NAMALWA (cell line): ENCODE measurements around the gene MARK3.
"Not testable (repeated sequence)": the region's sequence is repeated elsewhere in the genome, so short reads cannot be mapped to it uniquely, and the experiment has no call there.

Experiments
- DNase-seq: peaks from one replicate; pipeline ENCODE4 v3.0.0-alpha.2; 2015; ENCODE audit warnings: low spot score

Gene MARK3

GRCh38 chr14:103514596-103515421, 129.6 kb downstream of the MARK3 start:
- DNase-seq: no peak

DNA sequence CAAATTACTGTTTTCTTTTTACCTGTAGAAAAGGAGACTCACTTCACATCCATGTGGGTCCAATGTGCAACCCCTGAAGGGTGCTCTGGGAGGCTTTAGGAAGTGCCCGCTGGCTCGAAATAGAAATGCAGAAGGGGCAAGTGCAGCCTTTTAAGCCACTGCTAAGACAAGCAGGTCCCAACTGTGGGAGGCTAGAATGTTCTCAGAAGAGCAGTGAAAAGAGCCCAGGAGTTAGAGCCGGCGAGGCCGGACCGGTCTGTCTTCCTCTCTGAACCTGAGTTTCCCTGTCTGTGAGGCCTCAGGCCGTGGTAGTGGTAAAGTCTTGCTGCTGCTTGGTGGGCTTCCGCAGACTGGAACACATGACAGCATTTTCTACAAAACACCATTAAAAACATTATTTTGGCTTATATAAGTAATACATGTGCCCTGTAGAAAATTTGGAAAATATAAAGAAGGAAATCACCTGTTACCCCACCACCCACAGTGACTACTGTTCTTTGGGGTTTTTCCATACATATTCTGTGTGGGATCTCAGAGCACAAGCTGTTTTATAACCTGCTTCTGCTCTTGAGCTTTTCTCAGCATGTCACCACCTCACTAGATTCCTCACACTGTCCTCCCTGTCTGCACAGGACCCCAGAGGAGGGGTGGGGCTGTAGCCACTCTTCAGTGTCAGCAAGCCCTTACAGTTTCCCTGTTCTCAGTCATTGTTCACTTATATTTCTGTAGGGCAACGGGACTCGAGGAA, 131.4 kb downstream of the MARK3 start:
- DNase-seq: no peak

DNA sequence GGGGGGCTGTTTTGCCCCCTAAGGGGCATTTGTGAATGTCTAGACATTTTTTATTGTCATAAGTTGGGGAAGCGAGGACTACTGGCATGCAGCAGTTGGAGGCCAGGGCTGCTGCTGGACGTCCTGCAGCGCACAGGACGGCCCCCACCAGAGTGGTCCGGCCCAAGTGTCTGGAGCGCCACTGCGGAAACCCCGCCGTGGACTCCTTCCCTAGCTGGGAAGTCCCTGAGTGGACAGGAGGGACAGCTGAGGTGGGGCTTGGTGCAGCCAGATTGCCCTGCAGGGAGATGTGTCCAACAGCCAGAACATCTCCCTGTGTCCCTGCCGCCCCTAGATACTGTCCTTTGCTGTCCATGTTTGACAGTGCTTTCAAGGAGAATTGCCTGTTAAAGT, 132.0 kb downstream of the MARK3 start:
- no peak for DNase-seq

GRCh38 chr14:103517721-103518421, 132.7 kb downstream of the MARK3 start:
- DNase-seq: no peak

- peak; percentile 58 for DNase-seq
These were observed 133.3 kb downstream of the MARK3 start for GRCh38 chr14:103518422-103519042.

GRCh38 chr14:103519043-103519836, 134.0 kb downstream of the MARK3 start:
- DNase-seq: no peak

GRCh38 chr14:103519837-103520212, 134.6 kb downstream of the MARK3 start:
- no peak for DNase-seq

- no peak for DNase-seq
These were observed 135.0 kb downstream of the MARK3 start for GRCh38 chr14:103520269-103520656.

GRCh38 chr14:103520657-103521437, 135.6 kb downstream of the MARK3 start:
- DNase-seq: peak; percentile 62

DNA sequence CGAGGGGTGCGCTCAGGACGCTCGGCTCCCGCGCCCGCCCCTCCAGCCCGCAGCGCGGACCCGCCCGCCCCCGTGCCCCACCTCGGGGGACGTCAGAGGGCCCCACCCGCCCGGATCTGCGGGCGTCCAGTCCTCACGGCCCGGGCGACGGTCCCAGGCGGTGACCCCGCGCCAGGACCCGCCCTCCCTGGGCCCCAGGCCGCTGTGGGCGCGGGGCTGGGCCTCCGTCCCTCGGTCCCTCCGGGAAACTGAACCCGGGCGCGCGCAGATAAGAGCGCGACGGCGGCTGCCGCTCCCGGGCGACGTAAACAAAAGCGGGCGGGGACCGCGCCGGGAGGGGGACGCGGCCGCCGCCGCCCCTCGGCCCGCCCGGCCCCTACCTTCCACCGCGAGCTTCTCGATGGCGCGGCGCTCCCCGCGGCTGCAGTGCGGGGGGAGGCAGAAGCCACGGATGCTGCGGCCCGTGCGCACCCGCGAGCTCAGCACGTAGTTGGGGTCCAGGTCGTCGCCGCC, 136.3 kb downstream of the MARK3 start:
- no peak for DNase-seq

DNA sequence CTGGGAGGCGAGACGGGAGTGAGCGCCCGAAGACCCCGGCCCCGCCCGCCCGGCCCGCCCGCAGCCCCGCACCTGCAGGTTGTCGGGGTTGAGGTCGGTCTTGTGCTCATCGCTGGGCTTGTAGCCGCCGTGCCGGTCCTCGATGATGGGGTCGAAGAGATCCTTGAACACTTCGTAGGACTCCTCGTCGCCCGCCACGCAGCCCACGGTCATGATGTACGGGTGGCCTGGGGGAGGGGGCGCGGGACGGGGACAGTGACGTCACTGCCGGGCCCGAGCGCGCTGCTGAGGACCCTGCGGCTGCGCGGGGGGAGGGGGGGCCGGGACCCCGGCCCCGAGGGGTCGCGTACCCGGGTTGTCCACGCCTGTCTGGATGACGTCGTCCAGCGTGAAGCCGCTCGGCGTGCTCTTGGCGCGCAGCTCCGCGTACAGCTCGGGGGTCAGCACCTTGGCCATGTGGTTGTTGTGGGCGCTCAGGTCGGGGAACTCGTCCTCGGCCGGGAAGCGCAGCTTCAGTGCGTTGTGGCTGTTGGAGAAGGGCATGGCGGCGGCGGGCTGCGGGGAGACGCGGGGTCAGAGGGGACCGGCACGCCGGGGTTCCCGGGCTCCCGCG, 136.8 kb downstream of the MARK3 start:
- DNase-seq: no peak

GRCh38 chr14:103522649-103523574, 137.7 kb downstream of the MARK3 start, which contains the start of gene CKB:
TSS of gene CKB (minus strand) at chr14:103522830. CDS start at chr14:103522493, 337 bp downstream.
- no peak for DNase-seq

GRCh38 chr14:103523575-103523954, 138.3 kb downstream of the MARK3 start:
- no peak for DNase-seq

- no peak for DNase-seq
These were observed 139.1 kb downstream of the MARK3 start for GRCh38 chr14:103524002-103524935.

DNA sequence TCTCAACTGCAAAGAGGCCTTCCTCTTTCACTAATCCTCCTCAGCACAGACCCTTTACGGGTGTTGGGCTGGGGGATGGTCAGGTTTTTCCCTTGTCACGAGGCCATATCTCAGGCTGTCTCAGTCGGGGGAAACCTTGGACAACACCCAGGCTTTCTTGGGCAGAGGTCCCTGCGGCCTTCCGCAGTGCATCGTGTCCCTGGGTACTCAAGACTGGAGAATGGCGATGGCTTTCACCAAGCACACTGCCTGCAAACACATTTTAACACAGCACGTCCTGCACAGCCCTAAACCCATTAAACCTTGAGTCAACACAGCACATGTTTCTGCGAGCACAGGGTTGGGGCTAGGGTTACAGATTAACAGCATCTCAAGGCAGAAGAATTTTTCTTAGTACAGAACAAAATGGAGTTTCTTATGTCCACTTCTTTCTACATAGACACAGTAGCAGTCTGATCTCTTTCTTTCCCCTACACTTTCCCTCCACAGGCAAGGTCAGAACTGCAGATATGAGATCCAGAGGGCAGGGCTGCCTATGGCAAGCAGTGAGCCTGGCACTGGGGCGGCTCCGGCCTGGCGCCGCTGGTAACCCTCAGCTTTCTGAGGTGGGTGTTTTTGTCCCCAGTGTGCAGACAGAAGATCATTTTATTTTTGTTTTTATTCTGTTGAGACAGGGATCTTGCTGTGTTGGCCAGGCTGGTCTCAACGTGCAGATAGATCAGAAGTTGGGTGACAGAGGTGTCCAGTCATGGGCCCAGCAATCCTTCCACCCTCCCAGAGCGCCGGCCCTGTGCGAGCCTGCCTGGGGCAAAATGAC, 140.4 kb downstream of the MARK3 start:
- not testable (repeated sequence) for DNase-seq

- DNase-seq: no peak
These were observed 141.2 kb downstream of the MARK3 start for GRCh38 chr14:103526247-103526913.
